NCI-H1417 (cell line): ENCODE measurements around the gene APOL3.
"Not testable (repeated sequence)": the region's sequence is repeated elsewhere in the genome, so short reads cannot be mapped to it uniquely, and the experiment has no call there.

Experiments used
- DNase-seq, 3 experiments: peaks; one replicate each; lab custom pipeline; 2025; lab: John Stamatoyannopoulos, UW

APOL3 gene

GRCh38 chr22:36100908-36101307 is 59.6 kb downstream of the APOL3 start:
- DNase-seq, result not testable (repeated sequence)

GRCh38 chr22:36100134-36100824 is 60.3 kb downstream of the APOL3 start:
- peak in 1 of 3 experiments; percentile 26 for DNase-seq

DNA sequence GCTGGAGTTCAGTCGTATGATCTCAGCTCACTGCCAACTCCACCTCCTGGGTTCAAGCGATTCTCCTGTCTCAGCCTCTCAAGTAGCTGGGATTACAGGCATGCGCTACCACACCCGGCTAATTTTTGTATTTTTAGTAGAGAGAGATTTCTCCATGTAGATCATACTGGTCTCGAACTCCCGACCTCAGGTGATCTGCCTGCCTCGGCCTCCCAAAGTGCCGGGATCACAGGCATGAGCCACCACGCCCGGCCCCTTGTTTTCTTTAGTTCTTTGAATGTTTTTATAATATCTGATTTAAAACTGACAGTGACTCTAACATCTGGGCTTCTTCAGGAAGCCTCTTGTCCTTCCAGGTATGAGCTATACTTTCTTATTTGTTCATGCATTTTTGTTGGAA is 61.0 kb downstream of the APOL3 start:
- DNase-seq, result not testable (repeated sequence)

- DNase-seq, result no peak
Observed at GRCh38 chr22:36097880-36098279, 62.7 kb downstream of the APOL3 start.

DNA sequence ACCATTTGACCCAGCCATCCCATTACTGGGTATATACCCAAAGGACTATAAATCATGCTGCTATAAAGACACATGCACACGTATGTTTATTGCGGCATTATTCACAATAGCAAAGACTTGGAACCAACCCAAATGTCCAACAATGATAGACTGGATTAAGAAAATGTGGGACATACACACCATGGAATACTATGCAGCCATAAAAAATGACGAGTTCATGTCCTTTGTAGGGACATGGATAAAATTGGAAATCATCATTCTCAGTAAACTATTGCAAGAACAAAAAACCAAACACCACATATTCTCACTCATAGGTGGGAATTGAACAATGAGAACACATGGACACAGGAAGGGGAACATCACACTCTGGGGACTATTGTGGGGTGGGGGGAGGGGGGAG is 69.8 kb downstream of the APOL3 start:
- DNase-seq, result not testable (repeated sequence)
